Activated CD8-positive, alpha-beta memory T cell treated with anti-CD3 and anti-CD28 coated beads for 36 hours (primary cell): ENCODE results near the gene EYS. TPM values are rescaled to one million over a fixed set of nuclear protein-coding genes. Genes with fewer than 3 reads are reported as not detected.
"Not testable (repeated sequence)": the region's sequence is repeated elsewhere in the genome, so short reads cannot be mapped to it uniquely, and the experiment has no call there.

ENCODE experiments used
- CTCF ChIA-PET: fragments of 350-600 bp; sonication (Branson Sonifier 250); formaldehyde crosslinking; loops from one replicate; lab custom pipeline; 2021; ENCODE audit warnings: antibody characterized with exemption; lab: Charles Lee
- POLR2A ChIA-PET: fragments of 350-600 bp; sonication (Branson Sonifier 250); formaldehyde crosslinking; loops from one replicate; lab custom pipeline; 2021; ENCODE audit warnings: antibody characterized with exemption; lab: Charles Lee
- total RNA-seq, 2 experiments: library from RNA; stranded (reverse); gene quantifications; one replicate each; pipeline ENCODE4 v1.2.3, GENCODE V29; 2021

EYS gene
- total RNA-seq, 2 experiments from 2014 or later: not detected

- POLR2A ChIA-PET: no interaction called here
- CTCF ChIA-PET: no interaction called here
Measured at GRCh38 chr6:65004283-65004682, 702.7 kb downstream of the EYS start.

DNA sequence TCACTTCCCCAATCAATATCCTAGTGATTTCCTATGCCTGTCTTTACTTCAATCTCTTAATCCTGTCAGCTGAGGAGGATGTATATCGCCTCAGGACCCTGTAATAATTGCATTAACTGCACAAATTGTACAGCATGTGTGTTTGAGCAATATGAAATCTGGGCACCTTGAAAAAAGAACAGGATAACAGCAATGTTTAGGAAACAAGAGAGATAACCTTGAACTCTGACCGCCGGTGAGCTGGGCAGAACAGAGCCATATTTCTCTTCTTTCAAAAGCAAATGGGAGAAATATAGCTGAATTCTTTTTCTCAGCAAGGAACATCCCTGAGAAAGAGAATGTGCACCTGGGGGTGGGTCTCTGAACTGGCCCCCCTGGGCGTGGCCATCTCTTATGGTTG is 704.1 kb downstream of the EYS start:
- POLR2A ChIA-PET, CTCF ChIA-PET: not testable (repeated sequence)

GRCh38 chr6:65000815-65001214 is 706.2 kb downstream of the EYS start:
- CTCF ChIA-PET: no interaction called here
- POLR2A ChIA-PET: no interaction called here

DNA sequence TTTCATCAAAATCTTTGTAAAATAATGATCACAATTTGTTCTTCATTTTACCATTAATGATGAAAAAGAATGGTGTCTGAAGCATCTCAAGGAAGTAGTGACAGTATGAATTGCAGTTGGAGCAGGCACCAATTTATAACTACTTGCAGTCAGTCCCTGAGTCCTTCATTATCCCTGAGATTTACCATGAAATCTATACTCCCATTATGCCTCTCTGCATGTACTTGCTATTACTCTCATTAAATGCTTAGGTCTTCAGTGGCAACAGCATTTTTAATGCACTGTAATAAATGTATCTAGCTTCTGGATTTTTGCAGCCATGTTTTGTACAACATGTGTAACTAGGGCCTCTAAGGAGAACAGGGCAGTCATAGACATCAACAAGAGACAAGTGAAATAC is 708.8 kb downstream of the EYS start:
- ChIA-PET POLR2A (no interaction called here), CTCF (no interaction called here)

- CTCF ChIA-PET: no interaction called here
- POLR2A ChIA-PET: no interaction called here
Measured at GRCh38 chr6:64996301-64996700, 710.7 kb downstream of the EYS start.

- ChIA-PET CTCF (no interaction called here), POLR2A (no interaction called here)
Measured at GRCh38 chr6:64990652-64991304, 716.2 kb downstream of the EYS start.

DNA sequence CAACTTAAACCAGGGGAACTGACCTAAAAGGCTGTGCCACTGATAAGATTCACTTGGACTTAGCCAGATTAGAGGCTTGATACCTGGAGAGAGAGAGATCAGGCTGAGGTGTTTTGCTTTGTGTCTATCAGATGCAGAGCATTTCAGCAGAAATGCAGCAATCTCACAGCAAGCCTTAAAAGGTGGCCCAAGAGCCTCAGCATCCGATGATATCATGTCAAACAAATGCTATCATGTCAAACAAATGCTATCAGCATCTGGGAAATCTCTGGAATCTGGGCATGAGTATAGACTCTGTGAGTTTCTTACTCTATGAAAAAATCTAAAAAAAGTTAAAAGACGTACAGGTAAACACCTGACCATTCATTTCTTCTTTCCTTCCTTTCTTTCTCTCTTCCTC is 718.9 kb downstream of the EYS start:
- ChIA-PET POLR2A (no interaction called here), CTCF (no interaction called here)

DNA sequence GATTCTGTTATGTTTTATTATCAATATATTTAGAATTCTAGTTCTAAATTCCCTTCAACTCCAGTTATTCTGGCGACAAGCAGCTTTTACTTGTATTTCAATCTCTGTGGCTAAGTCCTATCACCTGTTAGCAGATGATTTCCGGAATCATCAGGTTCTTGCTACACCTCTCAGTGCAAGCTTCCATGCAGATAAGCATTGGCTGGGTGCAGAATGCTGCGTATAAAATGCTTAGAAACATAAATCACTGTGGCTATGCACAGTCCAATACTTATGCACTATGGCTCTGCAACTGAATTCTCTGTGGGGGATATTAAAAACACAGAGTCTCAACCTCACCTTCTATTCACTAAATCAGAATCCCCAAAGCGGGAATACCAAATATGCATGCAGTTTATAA is 720.0 kb downstream of the EYS start:
- ChIA-PET POLR2A (no interaction called here), CTCF (no interaction called here)

- POLR2A ChIA-PET: no interaction called here
- CTCF ChIA-PET: no interaction called here
Measured at GRCh38 chr6:64985726-64986125, 721.3 kb downstream of the EYS start.

- CTCF ChIA-PET: no interaction called here
Measured at GRCh38 chr6:64984948-64985347, 722.1 kb downstream of the EYS start.

GRCh38 chr6:64983089-64983488 is 723.9 kb downstream of the EYS start:
- ChIA-PET CTCF (no interaction called here), POLR2A (no interaction called here)

More at GRCh38 chr6:64984948-64985347, 722.1 kb downstream of the EYS start:
- POLR2A ChIA-PET: no interaction called here

GRCh38 chr6:64973142-64973541 is 733.9 kb downstream of the EYS start:
- ChIA-PET CTCF (no interaction called here), POLR2A (no interaction called here)

- ChIA-PET CTCF (no interaction called here), POLR2A (no interaction called here)
Measured at GRCh38 chr6:64969139-64969538, 737.9 kb downstream of the EYS start.

DNA sequence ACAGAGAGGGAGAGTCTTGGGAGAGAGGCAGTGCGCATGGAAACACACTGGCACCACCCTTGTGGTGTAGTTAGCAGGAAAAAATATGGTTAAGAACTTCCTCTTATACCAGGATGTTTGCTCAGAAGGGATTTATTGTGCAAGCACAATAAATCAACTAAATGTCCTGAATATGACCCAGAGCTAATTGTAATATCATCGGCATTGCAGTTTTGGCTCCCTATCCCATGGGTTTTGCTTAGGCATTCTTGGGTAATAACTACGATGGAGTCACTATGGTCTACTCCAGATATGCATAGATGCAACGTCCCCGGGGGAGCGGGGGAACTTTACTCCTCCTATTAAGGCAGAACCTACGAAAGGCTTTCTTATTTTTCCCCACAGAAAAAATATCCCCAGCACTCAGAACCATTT is 751.6 kb downstream of the EYS start:
- ChIA-PET CTCF (no interaction called here), POLR2A (no interaction called here)

- CTCF ChIA-PET: no interaction called here
- POLR2A ChIA-PET: no interaction called here
Measured at GRCh38 chr6:64949257-64949656, 757.8 kb downstream of the EYS start.

DNA sequence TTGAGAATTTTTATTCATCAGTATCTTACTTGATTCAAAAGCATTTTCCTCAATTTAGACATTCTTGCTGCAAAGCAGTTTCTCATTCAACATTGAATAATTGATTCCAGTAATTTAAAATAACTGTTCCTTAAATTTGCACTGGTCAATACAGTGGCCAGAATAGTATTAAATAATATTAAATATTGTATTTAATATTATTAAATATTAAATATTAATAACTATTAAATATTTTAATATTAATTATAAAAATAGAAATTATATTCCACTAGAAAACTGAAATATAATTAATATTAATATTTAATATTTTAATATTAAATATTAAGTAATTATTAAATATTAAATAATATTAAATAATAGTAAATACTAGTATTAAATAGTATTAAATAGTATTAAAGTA is 758.8 kb downstream of the EYS start:
- ChIA-PET POLR2A (no interaction called here), CTCF (no interaction called here)

GRCh38 chr6:64945450-64945849 is 761.6 kb downstream of the EYS start:
- CTCF ChIA-PET: no interaction called here

DNA sequence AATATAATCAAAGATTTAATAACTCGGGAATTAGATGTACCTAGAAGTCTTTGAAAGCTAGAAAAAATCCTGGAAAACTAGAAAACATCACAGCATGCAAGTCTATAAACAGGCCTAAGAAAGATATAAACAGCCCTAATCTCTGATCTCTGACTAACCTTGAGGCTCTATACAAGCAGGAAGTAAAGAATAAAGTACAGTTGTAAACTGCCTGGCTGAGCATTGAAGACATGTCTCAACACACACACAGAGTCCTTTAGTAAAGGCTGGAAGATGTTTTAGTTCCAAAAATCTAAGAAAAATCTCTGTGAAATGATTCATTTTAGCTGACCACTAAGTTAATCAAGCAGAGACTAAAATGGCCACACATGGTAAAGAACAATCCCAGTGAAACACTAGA is 774.5 kb downstream of the EYS start:
- CTCF ChIA-PET: no interaction called here

More at GRCh38 chr6:64945450-64945849, 761.6 kb downstream of the EYS start:
- POLR2A ChIA-PET: no interaction called here

GRCh38 chr6:64930681-64931080 is 776.3 kb downstream of the EYS start:
- POLR2A ChIA-PET: no interaction called here
- CTCF ChIA-PET: no interaction called here

More for the DNA sequence above, 774.5 kb downstream of the EYS start:
- POLR2A ChIA-PET: no interaction called here

DNA sequence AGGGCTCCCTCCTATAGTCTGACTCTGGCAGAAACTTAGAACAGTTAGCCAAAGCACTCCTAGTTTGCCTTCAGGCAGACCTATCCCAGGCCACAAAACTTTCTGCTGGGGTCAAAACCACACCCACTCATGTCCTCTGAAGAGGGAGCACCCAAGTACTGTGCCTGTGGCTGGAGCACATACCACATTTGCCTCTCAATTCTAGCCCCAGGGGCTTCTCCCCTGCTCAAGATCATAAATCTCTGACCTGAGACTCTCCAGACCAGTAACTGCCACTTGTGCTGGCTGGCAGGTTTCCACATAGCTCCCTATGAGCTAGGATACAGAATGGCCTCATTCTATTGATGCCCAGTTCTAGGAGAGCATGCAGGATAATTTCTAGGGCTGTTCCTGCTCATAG is 781.0 kb downstream of the EYS start:
- ChIA-PET POLR2A (no interaction called here), CTCF (no interaction called here)

DNA sequence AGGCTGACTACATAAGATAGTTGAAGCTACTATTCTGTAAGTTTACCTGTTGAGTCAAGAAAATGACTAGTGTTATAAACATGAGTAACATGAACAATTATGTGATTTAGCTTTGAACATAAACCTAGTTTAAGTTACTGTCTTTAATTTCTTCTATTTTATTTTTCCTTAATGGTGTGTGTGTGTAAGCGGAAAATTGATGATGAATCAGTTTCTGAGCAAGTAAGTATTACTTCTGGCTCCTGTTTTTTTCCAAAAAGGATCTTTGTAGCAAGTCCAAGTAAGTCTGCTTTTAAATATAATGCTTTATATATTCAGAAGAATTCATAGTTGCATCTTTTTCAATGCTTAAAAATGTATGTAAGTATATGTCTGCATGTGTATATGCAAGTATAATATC is 786.8 kb downstream of the EYS start:
- ChIA-PET CTCF (no interaction called here), POLR2A (no interaction called here)

GRCh38 chr6:64914124-64914523 is 792.9 kb downstream of the EYS start:
- CTCF ChIA-PET: no interaction called here
- POLR2A ChIA-PET: no interaction called here
